DMS53 treated with DMSO at 0.1 percent for 48 hours (cell line): ENCODE data around the gene LINC00237.
A peak's percentile ranks its signal among the peaks of the same experiment; 100 is the strongest.

ENCODE experiments used
- DNase-seq: peaks from one replicate; lab custom pipeline; 2025; ENCODE audit not compliant: unreplicated experiment; lab: John Stamatoyannopoulos, UW

Gene LINC00237

GRCh38 chr20:21049305-21049828, 56.8 kb downstream of the LINC00237 start:
- no peak for DNase-seq

GRCh38 chr20:21048841-21049273, 57.3 kb downstream of the LINC00237 start:
- DNase-seq: peak; percentile 38

DNA sequence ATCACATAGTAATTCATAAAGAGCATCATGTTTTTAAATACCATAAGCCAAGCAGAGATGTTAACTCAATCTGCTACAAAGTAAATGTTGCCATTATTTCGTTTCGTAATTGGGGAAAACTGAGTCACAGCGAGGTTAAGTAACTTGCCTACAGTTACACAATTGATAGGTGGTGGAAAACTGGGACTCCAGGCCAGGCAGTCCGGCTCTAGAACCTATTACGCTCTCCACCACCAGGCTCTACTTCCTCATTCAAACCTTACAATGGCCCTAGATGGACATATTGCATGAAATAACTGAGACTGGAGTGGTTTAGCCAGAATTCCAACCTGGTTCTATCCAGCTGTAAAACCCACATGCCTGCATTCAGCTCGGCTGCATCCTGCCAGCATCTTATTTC, 58.2 kb downstream of the LINC00237 start:
- DNase-seq: no peak

GRCh38 chr20:21046413-21047070, 59.6 kb downstream of the LINC00237 start:
- no peak for DNase-seq
